Fibroblast of mammary gland (primary cell): ENCODE data around the gene NAPSA.

Source experiments
- DNase-seq: peaks from one replicate; pipeline ENCODE4 v3.0.0-alpha.2; 2010; ENCODE audit warnings: low read depth
- H3K4me3 ChIP-seq: 2 replicates; pipeline ENCODE4 v1.5.1; 2011; ENCODE audit warnings: low read depth, mild to moderate bottlenecking, low read length, moderate library complexity; ENCODE audit not compliant: control insufficient read depth
- TF ChIP-seq, protein P1 (sequence below): conservative IDR thresholded peaks from 2 replicates; pipeline ENCODE4 v1.5.1; 2011; ENCODE audit warnings: low read depth, low read length, inconsistent platforms; ENCODE audit not compliant: control insufficient read depth, insufficient read depth

Gene NAPSA

GRCh38 chr19:50308991-50309390 lies 56.4 kb downstream of the NAPSA start:
- no peak for DNase-seq
- TF ChIP-seq, protein P1, sequence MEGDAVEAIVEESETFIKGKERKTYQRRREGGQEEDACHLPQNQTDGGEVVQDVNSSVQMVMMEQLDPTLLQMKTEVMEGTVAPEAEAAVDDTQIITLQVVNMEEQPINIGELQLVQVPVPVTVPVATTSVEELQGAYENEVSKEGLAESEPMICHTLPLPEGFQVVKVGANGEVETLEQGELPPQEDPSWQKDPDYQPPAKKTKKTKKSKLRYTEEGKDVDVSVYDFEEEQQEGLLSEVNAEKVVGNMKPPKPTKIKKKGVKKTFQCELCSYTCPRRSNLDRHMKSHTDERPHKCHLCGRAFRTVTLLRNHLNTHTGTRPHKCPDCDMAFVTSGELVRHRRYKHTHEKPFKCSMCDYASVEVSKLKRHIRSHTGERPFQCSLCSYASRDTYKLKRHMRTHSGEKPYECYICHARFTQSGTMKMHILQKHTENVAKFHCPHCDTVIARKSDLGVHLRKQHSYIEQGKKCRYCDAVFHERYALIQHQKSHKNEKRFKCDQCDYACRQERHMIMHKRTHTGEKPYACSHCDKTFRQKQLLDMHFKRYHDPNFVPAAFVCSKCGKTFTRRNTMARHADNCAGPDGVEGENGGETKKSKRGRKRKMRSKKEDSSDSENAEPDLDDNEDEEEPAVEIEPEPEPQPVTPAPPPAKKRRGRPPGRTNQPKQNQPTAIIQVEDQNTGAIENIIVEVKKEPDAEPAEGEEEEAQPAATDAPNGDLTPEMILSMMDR: no peak
- H3K4me3 ChIP-seq: no peak overlapping the region
